Measurements from ENCODE around the gene MAP2.

Gene MAP2

DNA sequence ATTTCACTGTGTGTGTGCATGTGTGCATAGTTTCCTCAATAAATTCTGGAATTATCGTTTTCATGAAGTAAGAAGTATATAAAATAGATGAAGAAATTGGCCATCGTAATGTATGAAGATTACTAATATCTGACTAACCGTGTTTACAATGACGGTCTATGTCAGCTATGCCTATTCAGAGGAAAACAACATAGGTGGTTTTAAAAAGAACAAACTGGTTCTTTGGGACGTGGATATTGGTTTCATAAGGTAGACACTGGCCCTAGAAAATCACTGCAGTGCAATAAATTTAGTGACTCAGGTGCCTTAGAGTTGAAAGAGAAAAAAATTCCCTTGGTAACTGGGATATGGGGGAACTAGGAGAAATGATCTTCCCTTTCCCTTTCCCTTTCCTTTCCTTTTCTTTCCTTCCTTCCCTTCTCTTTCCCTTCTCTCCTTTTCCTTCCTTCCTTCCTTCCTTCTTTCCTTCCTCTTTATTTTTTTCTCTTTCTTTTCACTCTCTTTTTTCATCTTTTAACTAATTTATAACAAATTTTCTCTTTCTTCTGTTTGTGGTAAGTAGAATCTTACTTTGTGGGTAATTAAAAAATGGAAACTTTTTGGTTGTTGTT lies 36.4 kb downstream of the MAP2 start:
- H3K27ac ChIP-seq: no peak overlapping the region
- no peaks in the 10 kb centered on the region for H3K27me3 ChIP-seq (ENCODE audit: insufficient read depth, low read depth)
- H3K4me3 ChIP-seq (IDR thresholded peaks at IDR 0.05; ENCODE audit: insufficient read depth, low read depth, low read length): no peak overlapping the region
- H3K9ac ChIP-seq: no peak overlapping the region
- peaks cover 8% of the 10 kb centered on the region for H3K4me1 ChIP-seq (ENCODE audit: low read depth, poor library complexity, severe bottlenecking)
- no peak overlapping the region for H3K4me2 ChIP-seq
- no peaks in the 10 kb centered on the region for H3K79me2 ChIP-seq (ENCODE audit: insufficient read depth, low read depth)
- no peaks in the 10 kb centered on the region for H4K20me1 ChIP-seq (ENCODE audit: insufficient read depth)
- H3K36me3 ChIP-seq (ENCODE audit: insufficient read depth): no peaks in the 10 kb centered on the region
- TF ChIP-seq, protein P1, sequence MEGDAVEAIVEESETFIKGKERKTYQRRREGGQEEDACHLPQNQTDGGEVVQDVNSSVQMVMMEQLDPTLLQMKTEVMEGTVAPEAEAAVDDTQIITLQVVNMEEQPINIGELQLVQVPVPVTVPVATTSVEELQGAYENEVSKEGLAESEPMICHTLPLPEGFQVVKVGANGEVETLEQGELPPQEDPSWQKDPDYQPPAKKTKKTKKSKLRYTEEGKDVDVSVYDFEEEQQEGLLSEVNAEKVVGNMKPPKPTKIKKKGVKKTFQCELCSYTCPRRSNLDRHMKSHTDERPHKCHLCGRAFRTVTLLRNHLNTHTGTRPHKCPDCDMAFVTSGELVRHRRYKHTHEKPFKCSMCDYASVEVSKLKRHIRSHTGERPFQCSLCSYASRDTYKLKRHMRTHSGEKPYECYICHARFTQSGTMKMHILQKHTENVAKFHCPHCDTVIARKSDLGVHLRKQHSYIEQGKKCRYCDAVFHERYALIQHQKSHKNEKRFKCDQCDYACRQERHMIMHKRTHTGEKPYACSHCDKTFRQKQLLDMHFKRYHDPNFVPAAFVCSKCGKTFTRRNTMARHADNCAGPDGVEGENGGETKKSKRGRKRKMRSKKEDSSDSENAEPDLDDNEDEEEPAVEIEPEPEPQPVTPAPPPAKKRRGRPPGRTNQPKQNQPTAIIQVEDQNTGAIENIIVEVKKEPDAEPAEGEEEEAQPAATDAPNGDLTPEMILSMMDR (conservative IDR thresholded peaks at IDR 0.05; ENCODE audit: low read depth, low read length): no peak
- no peak overlapping the region for H2AFZ ChIP-seq (ENCODE audit: low read depth)

DNA sequence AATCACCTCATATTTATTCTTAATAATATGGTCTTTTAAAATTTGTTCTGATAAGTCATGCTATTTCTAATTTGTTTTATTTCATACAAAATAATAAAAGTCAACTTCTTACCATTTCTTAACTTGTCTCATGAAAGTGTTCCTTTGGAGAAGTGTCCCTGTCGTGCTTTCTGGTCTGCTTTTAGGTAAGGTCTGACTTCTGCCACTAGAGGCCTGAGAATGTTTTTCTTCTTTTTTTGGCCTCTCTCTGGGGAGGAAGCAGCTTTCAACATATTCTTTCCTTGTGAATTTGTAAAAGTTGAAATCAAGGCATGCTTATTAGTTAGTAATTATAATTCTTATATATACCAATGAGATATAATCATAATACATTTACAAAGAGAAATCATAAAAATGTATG lies 39.4 kb downstream of the MAP2 start:
- Histone ChIP-seq H3K27me3 (ENCODE audit: insufficient read depth, low read depth) (no peaks in the 10 kb centered on the region), H3K27ac (no peak overlapping the region), H2AFZ (ENCODE audit: low read depth) (no peak overlapping the region), H4K20me1 (ENCODE audit: insufficient read depth) (no peaks in the 10 kb centered on the region), H3K79me2 (ENCODE audit: insufficient read depth, low read depth) (no peaks in the 10 kb centered on the region), H3K9ac (no peak overlapping the region), H3K4me1 (ENCODE audit: low read depth, poor library complexity, severe bottlenecking) (peaks cover 8% of the 10 kb centered on the region), H3K4me3 (IDR thresholded peaks at IDR 0.05; ENCODE audit: insufficient read depth, low read depth, low read length) (no peak overlapping the region), H3K4me2 (no peak overlapping the region), H3K36me3 (ENCODE audit: insufficient read depth) (no peaks in the 10 kb centered on the region)
- TF ChIP-seq, protein P1 (conservative IDR thresholded peaks at IDR 0.05; ENCODE audit: low read depth, low read length): no peak

GRCh38 chr2:209463835-209464234 lies 40.0 kb downstream of the MAP2 start:
- H3K79me2 ChIP-seq (ENCODE audit: insufficient read depth, low read depth): no peaks in the 10 kb centered on the region
- H3K27me3 ChIP-seq (ENCODE audit: insufficient read depth, low read depth): no peaks in the 10 kb centered on the region
- no peaks in the 10 kb centered on the region for H4K20me1 ChIP-seq (ENCODE audit: insufficient read depth)
- H3K4me3 ChIP-seq (IDR thresholded peaks at IDR 0.05; ENCODE audit: insufficient read depth, low read depth, low read length): no peak overlapping the region
- H3K36me3 ChIP-seq (ENCODE audit: insufficient read depth): no peaks in the 10 kb centered on the region
- no peak overlapping the region for H3K9ac ChIP-seq
- H2AFZ ChIP-seq (ENCODE audit: low read depth): no peak overlapping the region
- TF ChIP-seq, protein P1 (conservative IDR thresholded peaks at IDR 0.05; ENCODE audit: low read depth, low read length): no peak
- no peak overlapping the region for H3K4me2 ChIP-seq
- no peak overlapping the region for H3K27ac ChIP-seq
- H3K4me1 ChIP-seq (ENCODE audit: low read depth, poor library complexity, severe bottlenecking): peaks cover 8% of the 10 kb centered on the region

GRCh38 chr2:209468846-209469245 lies 45.0 kb downstream of the MAP2 start:
- H4K20me1 ChIP-seq (ENCODE audit: insufficient read depth): no peaks in the 10 kb centered on the region
- H3K9ac ChIP-seq: no peak overlapping the region
- no peak overlapping the region for H3K27ac ChIP-seq
- H3K4me1 ChIP-seq (ENCODE audit: low read depth, poor library complexity, severe bottlenecking): peaks cover 17% of the 10 kb centered on the region
- TF ChIP-seq, protein P1 (conservative IDR thresholded peaks at IDR 0.05; ENCODE audit: low read depth, low read length): no peak
- H3K4me3 ChIP-seq (IDR thresholded peaks at IDR 0.05; ENCODE audit: insufficient read depth, low read depth, low read length): no peak overlapping the region
- H2AFZ ChIP-seq (ENCODE audit: low read depth): no peak overlapping the region
- H3K79me2 ChIP-seq (ENCODE audit: insufficient read depth, low read depth): no peaks in the 10 kb centered on the region
- no peaks in the 10 kb centered on the region for H3K27me3 ChIP-seq (ENCODE audit: insufficient read depth, low read depth)
- H3K36me3 ChIP-seq (ENCODE audit: insufficient read depth): no peaks in the 10 kb centered on the region
- H3K4me2 ChIP-seq: no peak overlapping the region

Measured in KMS-11 (cell line).